ENCODE measurements around the gene NPC1.

- TF ChIP-seq, protein P1, sequence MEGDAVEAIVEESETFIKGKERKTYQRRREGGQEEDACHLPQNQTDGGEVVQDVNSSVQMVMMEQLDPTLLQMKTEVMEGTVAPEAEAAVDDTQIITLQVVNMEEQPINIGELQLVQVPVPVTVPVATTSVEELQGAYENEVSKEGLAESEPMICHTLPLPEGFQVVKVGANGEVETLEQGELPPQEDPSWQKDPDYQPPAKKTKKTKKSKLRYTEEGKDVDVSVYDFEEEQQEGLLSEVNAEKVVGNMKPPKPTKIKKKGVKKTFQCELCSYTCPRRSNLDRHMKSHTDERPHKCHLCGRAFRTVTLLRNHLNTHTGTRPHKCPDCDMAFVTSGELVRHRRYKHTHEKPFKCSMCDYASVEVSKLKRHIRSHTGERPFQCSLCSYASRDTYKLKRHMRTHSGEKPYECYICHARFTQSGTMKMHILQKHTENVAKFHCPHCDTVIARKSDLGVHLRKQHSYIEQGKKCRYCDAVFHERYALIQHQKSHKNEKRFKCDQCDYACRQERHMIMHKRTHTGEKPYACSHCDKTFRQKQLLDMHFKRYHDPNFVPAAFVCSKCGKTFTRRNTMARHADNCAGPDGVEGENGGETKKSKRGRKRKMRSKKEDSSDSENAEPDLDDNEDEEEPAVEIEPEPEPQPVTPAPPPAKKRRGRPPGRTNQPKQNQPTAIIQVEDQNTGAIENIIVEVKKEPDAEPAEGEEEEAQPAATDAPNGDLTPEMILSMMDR (IDR thresholded peaks at IDR 0.05; ENCODE audit: extremely low read depth in 1 of 2, insufficient read depth in 1 of 2, low read depth in 1 of 2, low read length in 2 of 2) = no peak
- TF ChIP-seq EZH2 (IDR thresholded peaks at IDR 0.05; ENCODE audit: borderline replicate concordance, low read depth, low read length, severe bottlenecking) (no peak), MAX (IDR thresholded peaks at IDR 0.05; ENCODE audit: insufficient read depth, insufficient read length) (no peak)
Observed at GRCh38 chr18:23538870-23539269, 47.4 kb downstream of the NPC1 start.

Measured in endothelial cell of umbilical vein (primary cell).